ENCODE data around the gene MED12L.

DNA sequence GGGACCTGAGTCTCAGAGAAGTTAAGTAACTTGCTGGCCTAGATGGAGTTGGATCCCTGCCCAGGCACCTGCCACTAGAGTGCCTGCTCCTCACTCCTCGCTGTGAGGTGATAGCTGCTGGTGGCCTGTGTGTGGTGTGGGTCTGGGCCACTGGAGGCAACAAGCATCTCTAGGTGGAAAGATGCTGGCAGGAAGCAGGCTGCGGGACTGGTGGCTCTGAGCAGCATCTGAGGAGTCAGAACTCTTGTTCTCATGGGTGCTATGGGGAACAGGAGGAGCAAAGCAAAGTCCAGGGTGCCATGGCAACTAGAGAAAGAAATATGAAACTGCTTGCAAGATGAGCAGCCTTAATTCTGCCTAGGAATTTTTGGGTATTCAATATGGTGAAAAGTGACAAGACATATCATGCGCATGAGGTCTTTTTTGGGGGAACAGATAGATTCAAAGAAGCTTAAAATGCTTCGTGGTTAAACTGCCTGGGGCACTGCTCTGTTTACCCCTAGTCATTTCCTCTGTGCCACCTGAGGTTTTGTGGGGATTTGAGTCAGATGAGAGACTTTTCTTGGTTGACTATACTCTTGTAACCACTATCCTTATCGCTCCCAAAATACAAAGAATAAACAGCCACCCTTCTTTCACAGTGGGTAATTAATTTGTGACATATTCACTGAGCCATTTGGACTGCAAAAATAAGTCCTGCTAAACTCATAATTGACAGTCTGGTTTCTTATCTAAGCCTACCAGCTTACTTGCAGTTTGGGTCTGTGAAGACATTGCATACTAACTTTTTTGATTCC is 50.3 kb downstream of the MED12L start:
- TF ChIP-seq, protein P1, sequence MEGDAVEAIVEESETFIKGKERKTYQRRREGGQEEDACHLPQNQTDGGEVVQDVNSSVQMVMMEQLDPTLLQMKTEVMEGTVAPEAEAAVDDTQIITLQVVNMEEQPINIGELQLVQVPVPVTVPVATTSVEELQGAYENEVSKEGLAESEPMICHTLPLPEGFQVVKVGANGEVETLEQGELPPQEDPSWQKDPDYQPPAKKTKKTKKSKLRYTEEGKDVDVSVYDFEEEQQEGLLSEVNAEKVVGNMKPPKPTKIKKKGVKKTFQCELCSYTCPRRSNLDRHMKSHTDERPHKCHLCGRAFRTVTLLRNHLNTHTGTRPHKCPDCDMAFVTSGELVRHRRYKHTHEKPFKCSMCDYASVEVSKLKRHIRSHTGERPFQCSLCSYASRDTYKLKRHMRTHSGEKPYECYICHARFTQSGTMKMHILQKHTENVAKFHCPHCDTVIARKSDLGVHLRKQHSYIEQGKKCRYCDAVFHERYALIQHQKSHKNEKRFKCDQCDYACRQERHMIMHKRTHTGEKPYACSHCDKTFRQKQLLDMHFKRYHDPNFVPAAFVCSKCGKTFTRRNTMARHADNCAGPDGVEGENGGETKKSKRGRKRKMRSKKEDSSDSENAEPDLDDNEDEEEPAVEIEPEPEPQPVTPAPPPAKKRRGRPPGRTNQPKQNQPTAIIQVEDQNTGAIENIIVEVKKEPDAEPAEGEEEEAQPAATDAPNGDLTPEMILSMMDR (IDR thresholded peaks at IDR 0.05; ENCODE audit: insufficient read depth, low read length): no peak
- no peak for TF ChIP-seq POLR2AphosphoS5 (IDR thresholded peaks at IDR 0.05; ENCODE audit: low read depth)
